ENCODE results near the gene GPSM3.
"Not testable (repeated sequence)": the region's sequence is repeated elsewhere in the genome, so short reads cannot be mapped to it uniquely, and the experiment has no call there.

GPSM3 gene

DNA sequence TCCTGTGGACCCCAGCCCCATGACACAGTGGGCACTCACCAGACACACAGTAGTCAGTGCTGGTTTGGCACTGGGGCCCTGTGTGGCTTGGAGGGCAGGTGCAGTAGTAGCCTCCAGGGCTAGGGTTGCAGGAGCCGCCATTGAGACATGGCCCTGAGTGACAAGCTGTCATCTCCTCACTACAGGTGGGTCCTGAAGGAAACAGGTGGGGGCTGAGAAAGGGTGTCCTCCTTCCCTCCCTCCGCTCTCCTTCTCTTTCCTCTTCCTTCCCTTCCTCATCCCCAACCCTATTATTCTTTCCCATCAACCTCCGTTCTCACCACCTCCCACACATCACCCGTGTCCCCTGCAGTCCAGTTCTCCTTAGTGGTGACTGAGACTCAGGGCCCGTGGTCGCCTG, 21.2 kb upstream of the GPSM3 start:
- no peak overlapping the region for H3K27ac Mint-ChIP-seq
- H3K4me1 Mint-ChIP-seq = no peaks in the 10 kb centered on the region
- H3K9me3 Mint-ChIP-seq = no peaks in the 10 kb centered on the region
- DNase-seq (no peak), ATAC-seq (no peak)
- H3K36me3 Mint-ChIP-seq (ENCODE audit: low read depth) = no peaks in the 10 kb centered on the region
- peaks cover 2% of the 10 kb centered on the region for H3K27me3 Mint-ChIP-seq
- no peak overlapping the region for H3K4me3 Mint-ChIP-seq

DNA sequence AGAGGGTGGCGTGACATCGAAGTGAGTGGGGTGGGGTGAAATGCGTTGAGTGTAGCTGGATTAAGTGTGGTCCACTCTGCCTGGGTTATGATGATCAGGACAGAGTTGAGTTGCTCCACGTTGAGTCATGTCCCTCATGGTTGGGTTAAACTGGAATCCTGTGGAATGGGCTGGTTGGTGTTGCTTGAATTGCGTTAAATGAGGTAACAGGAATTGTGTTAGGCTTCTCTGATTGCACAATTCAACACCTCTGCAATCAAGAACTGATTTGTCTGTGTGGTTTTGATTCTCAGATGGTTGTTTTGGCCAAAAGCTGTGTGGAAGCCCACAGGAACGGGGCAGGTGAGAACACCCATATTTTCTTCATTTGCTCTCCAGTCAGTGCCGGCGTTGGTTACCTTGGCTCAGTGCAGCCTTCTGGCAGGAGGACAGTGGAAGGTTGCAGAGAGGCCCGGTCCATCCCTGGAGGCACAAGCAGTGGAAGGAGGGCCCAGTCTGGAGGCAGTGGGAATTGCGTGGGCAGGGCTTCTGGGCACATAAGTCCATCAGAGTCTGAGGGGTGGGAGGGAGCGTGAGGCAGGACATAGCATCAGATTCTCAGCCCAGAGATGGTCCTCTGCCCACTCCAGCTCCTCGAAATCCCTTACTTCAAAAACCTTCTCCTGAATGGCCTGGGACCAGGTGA, 19.8 kb upstream of the GPSM3 start:
- Mint-ChIP-seq H3K36me3 (ENCODE audit: low read depth) (no peaks in the 10 kb centered on the region), H3K27ac (no peak overlapping the region), H3K4me1 (no peaks in the 10 kb centered on the region), H3K4me3 (no peak overlapping the region), H3K9me3 (no peaks in the 10 kb centered on the region), H3K27me3 (no peaks in the 10 kb centered on the region)
- DNase-seq = no peak
- no peak for ATAC-seq

DNA sequence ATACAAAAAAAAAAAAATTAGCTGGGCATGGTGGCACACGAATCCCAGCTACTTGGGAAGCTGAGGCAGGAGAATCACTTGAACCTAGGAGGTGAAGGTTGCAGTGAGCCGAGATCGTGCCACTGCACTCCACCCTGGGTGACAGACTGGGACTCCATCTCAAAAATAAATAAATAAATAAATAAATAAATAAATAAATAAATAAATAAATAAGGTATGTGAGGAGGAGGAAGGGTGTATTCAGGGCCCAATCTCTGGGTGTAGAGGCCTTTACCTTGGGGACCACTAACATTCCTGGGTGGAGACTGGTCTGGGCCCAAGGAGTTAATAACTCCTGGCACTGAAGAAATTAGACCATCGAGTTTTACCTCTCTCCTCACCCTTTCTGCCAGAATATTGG, 19.0 kb upstream of the GPSM3 start:
- H3K27me3 Mint-ChIP-seq = not testable (repeated sequence)

DNA sequence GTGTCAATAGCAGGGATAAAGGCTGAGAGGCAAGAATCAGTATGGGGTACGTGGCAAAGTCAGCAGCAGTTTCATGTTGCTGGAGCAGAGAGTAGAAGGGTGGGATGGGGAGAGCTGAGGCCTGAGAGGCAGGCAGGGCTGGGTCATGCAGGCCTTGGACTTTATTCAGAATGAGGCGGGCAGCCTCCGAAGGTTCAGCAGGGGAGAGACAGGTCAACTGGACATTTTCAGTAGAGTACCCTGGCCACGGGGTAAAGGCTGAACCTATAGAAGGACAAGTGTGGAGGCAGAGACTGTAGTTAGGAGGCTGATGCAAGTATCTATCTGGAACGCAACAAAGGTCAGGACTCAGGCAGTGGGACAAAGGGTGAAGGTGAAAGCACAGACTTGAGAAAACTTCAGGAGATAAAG, 17.8 kb upstream of the GPSM3 start:
- Mint-ChIP-seq H3K27me3 (no peaks in the 10 kb centered on the region), H3K36me3 (ENCODE audit: low read depth) (no peaks in the 10 kb centered on the region), H3K27ac (no peak overlapping the region), H3K4me3 (no peak overlapping the region), H3K4me1 (no peaks in the 10 kb centered on the region), H3K9me3 (no peaks in the 10 kb centered on the region)
- ATAC-seq (no peak), DNase-seq (no peak)

More for the DNA sequence above, 19.0 kb upstream of the GPSM3 start:
- ATAC-seq; H3K4me3 Mint-ChIP-seq; DNase-seq; H3K4me1 Mint-ChIP-seq; H3K27ac Mint-ChIP-seq; H3K36me3 Mint-ChIP-seq (ENCODE audit: low read depth); H3K9me3 Mint-ChIP-seq: not testable (repeated sequence)

DNA sequence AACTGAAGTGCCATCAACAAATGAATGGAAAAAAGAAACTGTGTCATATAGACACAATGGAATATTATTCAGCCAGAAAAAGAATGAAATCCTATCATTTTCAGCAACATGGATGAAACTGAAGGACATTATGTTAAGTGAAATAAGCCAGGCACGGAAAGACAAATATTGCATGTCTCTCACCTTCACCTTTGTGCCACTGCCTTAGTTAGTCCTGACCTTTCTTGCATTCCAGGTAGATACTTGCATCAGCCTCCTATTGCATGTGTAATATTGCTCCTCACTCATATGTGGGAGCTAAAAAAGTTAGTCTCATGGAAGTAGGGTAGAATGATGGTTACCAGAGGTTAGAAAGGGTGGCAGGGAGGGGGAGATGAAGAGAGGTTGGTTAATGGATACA, 16.6 kb upstream of the GPSM3 start:
- Mint-ChIP-seq H3K27me3 (no peaks in the 10 kb centered on the region), H3K27ac (no peak overlapping the region), H3K4me1 (no peaks in the 10 kb centered on the region), H3K9me3 (no peaks in the 10 kb centered on the region), H3K4me3 (no peak overlapping the region), H3K36me3 (ENCODE audit: low read depth) (no peaks in the 10 kb centered on the region)
- DNase-seq (no peak), ATAC-seq (no peak)

DNA sequence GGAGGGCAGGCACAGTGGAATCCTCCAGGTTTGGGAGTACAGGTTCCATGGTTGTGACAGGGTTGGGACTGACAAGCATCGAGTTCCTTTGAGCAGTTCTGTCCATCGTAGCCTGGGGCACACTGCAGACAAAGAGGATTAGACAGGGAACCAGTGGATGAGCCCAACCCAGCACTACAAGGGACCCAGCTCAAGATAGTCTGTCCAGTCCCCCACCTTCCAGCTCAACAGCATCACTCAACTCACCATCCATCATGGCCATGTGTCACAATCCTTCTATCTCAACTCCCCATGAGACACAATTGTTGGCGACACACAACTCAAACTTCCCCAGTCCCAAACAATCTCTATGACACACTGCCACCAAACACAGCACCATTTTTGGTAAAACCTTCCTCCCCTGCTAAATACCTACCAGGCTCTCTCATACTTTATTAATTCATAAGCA, 11.8 kb upstream of the GPSM3 start:
- Mint-ChIP-seq H3K27me3 (no peaks in the 10 kb centered on the region), H3K27ac (no peak overlapping the region), H3K36me3 (ENCODE audit: low read depth) (no peaks in the 10 kb centered on the region), H3K4me1 (no peaks in the 10 kb centered on the region), H3K4me3 (no peak overlapping the region), H3K9me3 (no peaks in the 10 kb centered on the region)
- no peak for DNase-seq
- ATAC-seq = no peak

DNA sequence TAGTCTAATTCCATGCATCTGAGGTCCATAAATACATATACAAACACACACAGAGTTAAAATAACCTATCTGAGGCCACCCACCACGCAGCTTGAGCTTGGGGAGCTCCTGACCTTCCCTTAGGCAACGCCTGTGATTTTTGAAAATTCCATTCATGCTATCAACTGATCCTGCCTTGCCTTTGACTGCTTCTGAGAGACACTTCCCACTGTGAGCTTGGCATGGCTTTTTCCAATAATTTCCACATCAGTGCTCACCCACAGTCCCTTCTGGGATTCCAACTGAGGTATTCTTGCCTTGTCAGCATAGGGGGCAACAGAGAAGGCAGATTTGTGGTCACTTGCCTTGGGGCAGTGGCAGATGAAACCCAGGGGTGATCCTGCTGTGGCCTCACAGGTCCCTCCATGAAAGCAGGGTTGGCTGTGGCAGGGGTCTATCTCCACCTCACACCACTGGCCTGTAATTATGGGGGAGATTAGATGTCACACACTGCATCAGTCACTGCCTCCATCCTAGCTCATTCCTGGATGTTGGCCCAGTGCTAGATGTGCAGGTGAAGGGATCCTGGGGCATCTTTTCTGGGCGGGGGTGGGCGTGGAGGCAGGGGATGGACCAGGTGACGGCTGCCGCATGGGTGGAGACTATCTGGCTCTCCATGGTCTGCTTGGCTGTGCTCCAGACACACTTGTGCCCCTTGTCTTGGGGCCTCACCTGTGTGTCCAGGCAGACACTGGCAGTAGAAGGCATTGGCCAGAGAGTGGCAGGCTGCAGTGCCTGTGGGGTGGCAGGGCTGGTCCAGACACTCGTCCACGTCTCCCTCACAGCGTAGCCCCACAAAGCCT, 11.2 kb upstream of the GPSM3 start:
- Mint-ChIP-seq H3K27me3 (no peaks in the 10 kb centered on the region), H3K9me3 (no peaks in the 10 kb centered on the region), H3K4me3 (no peak overlapping the region), H3K4me1 (no peaks in the 10 kb centered on the region), H3K27ac (no peak overlapping the region), H3K36me3 (ENCODE audit: low read depth) (no peaks in the 10 kb centered on the region)
- no peak for DNase-seq
- no peak for ATAC-seq

DNA sequence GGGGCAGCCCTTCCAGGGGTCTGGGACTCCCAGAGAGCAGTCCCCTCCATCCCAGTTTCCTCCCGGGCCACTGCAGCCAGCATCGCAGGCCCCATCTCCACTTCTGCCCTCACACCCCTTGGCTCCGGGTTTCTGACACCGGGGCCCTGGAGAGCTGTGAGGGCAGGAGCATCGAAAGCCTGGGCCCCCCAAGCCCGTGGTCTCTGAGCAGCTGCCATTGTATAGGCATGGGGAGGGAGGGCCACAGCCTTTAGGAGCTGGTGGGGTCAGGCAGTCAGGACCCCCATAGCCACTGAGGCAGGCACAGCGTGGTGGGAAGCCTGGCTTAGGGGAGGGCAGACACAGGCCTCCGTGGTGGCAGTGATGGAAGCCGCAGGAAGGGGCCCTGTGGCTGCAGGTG, 9.7 kb upstream of the GPSM3 start:
- H3K27ac Mint-ChIP-seq = no peak overlapping the region

DNA sequence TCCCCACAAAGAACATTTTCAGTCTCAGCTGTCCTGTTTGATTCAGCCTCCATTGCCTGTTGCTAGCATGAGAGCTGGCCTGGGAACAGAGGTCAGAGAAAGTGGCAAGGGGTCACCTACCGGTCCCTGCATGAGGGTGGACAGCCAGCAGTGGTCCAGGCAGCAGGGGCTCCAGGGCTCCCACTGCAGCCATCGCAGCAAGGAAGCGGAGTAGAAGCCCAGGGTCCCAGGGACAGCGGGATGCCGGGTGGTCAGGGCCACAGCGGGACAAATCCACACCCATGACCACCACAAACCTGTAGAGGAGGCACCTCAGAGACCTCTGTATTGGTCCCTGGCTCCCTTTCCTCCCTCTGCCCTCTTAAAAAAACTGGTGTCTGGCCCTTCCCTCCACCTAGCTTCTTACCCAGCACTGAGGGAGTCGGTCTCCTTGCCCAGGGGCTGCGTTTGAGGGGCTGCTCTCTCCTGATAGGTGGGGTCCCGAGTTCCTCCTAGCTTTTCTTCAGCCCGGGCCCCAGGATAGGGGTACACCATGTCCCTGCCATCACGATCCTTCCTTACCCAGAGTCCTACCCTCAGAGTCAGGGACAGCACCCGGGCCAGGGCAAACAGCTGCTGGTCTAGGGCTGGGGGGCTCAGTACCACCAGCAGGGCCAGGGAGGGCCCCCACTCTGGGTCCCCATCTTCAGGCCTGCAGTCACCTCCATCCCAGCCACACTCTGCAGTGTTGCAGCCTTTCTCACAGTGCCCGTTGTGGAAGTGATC, 8.4 kb upstream of the GPSM3 start:
- no peak for DNase-seq
- Mint-ChIP-seq H3K27me3 (no peaks in the 10 kb centered on the region), H3K4me1 (peaks cover 10% of the 10 kb centered on the region), H3K27ac (no peak overlapping the region), H3K9me3 (no peaks in the 10 kb centered on the region), H3K36me3 (ENCODE audit: low read depth) (no peaks in the 10 kb centered on the region), H3K4me3 (no peak overlapping the region)
- ATAC-seq = no peak

More for the DNA sequence above, 9.7 kb upstream of the GPSM3 start:
- Mint-ChIP-seq H3K9me3 (no peaks in the 10 kb centered on the region), H3K36me3 (ENCODE audit: low read depth) (no peaks in the 10 kb centered on the region), H3K4me3 (no peak overlapping the region), H3K27me3 (no peaks in the 10 kb centered on the region), H3K4me1 (no peaks in the 10 kb centered on the region)
- DNase-seq (no peak), ATAC-seq (no peak)

DNA sequence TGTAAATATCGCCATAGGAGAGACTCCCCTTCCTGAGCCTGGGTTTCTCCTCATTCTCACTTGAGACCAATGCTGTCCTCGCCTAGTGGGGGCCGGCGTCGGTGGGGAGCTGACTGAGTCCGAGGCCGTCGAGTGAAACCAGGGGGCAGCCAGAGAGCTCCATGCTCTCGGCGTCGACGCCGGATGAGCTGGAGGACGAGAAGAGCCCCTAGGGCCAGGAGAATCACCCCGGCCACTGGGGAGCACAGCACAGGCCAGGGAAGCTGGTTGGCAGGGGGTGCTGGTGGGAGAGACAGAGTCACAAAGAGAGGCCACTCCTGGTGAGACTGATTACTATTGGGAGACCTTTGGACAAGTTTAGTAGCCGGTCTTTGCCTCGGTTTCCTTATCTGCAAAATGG, 6.4 kb upstream of the GPSM3 start:
- H3K4me1 Mint-ChIP-seq = peaks cover 24% of the 10 kb centered on the region
- ATAC-seq (no peak), DNase-seq (no peak)
- no peaks in the 10 kb centered on the region for H3K36me3 Mint-ChIP-seq (ENCODE audit: low read depth)
- H3K4me3 Mint-ChIP-seq = no peak overlapping the region
- no peak overlapping the region for H3K27ac Mint-ChIP-seq
- H3K9me3 Mint-ChIP-seq = no peaks in the 10 kb centered on the region
- no peaks in the 10 kb centered on the region for H3K27me3 Mint-ChIP-seq

DNA sequence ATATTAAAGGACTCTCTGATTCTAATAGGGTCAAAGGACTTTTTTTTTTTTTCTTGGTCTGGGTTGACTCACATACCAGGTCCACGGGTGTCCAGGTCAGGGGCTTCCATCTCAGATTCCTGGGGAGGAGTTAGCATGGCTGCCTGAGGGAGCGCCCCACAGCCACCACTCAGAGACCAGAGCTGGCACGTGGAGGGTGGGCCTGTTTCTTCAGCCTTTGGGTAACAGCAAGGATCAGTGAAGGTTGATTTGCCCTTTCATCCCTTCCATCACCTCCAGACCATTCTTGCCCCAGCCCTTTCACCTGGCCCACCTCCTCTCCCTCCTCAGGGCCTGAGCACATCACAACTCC, 5.9 kb upstream of the GPSM3 start:
- H3K36me3 Mint-ChIP-seq (ENCODE audit: low read depth) = no peaks in the 10 kb centered on the region
- no peaks in the 10 kb centered on the region for H3K27me3 Mint-ChIP-seq
- no peak for ATAC-seq
- H3K9me3 Mint-ChIP-seq = no peaks in the 10 kb centered on the region
- no peak overlapping the region for H3K27ac Mint-ChIP-seq
- H3K4me1 Mint-ChIP-seq = peaks cover 30% of the 10 kb centered on the region
- H3K4me3 Mint-ChIP-seq = no peak overlapping the region
- DNase-seq = no peak

DNA sequence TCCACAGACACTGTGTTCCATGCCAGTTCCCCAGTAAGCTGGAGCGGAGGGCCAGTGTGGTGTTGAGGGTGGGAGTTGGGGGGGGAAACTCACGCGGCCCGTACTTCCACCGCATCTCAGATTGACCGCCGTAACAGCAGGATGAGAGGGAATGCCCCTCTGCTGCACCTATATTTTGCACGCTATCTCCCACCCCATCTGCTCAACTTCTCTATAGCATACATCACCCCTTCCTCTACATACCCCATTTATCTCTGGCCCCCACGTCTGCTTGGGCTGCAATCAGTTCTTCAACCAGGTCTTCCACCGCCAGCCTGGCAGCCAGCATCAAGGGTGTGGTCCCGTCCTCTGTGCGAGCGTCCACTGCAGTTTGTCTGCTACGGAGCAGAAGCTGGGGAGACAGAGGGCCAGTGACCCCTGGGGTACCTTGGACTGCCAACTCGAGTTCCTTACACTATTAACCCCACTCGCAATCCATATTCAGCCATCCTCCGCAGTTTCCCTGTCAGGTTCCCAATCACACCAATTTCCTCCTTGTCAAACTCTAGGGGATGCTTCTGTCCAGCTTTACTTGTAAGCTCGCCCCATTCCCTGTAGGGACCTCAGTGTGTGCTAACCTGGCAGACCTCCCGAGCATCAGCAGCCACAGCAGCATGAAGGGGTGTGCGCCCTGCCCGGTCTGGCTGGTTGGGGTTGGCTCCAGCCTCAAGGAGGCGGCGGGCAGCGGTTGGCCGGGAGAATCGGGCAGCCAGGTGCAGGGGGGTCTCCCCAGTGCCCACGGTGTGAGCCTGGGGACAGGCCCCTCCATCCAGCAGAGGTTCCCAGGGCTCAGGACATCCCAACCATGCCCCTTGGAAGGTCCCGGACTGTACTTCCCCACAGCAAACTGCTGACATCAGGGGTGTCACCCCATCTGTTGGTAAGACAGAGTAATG, 4.5 kb upstream of the GPSM3 start:
- Mint-ChIP-seq H3K36me3 (ENCODE audit: low read depth) (no peaks in the 10 kb centered on the region), H3K27me3 (no peaks in the 10 kb centered on the region), H3K27ac (peak overlapping the region; percentile 97), H3K9me3 (no peaks in the 10 kb centered on the region), H3K4me3 (peak overlapping the region; percentile 93), H3K4me1 (peaks cover 37% of the 10 kb centered on the region)
- no peak for DNase-seq
- no peak for ATAC-seq

DNA sequence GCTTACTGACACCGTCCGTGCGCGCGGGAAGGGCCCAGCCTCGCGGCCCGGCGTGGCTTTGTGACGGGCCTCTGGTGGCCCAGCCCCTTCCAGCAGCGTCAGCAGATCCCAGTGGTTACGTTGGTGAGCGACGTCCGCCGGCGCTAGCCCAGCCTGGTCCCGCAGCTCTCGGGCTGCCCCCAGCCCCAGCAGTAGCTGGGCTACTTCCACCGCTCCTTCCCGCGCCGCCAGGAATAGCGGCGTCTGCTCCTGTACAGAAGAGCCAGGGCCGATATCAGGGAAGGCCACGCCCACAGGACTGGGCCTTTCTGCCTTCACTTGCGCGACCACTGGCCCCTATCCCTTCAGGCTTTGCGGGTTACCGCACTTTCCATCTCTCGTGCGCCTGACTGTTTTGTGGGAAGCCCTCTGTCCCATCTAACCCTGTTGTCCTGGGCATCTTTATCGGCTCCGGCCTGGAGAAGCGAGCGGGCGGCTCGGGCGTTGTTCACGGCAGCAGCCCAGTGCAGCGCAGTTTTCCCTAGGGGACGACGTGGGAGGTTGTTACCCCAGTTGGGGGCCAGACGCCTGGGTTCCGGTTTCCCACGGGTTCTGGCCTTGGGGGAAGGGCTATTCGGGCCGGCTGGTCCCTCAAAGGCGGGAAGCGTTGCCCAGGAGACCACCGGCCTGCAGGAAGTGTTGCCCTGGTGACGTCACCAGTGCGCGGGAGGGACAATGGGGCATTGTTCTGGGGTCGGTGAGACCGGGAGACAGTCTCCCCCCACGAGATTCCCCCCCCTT, 3.6 kb upstream of the GPSM3 start:
- Mint-ChIP-seq H3K9me3 (no peaks in the 10 kb centered on the region), H3K4me1 (peaks cover 44% of the 10 kb centered on the region), H3K4me3 (peak overlapping the region; percentile 93), H3K27me3 (no peaks in the 10 kb centered on the region), H3K27ac (peak overlapping the region; percentile 97), H3K36me3 (ENCODE audit: low read depth) (no peaks in the 10 kb centered on the region)
- DNase-seq (peak; percentile 83), ATAC-seq (peak; percentile 88)

DNA sequence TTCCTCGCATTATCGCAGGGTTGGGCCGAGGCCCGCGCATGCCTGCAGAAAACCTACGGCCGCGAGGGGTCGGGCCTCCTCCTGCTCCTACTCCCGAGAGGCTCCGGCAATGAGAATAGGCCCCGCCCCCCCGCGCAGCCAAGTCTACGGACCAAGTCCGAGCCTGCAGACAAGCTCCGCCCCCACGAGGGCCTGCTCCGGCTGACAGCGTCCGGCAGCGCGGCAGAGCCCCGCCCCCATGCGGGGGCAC, 3.1 kb upstream of the GPSM3 start:
- peaks cover 47% of the 10 kb centered on the region for H3K4me1 Mint-ChIP-seq
- H3K4me3 Mint-ChIP-seq = peak overlapping the region; percentile 93
- ATAC-seq = peak; percentile 90
- DNase-seq = peak; percentile 100
- no peaks in the 10 kb centered on the region for H3K9me3 Mint-ChIP-seq
- H3K36me3 Mint-ChIP-seq (ENCODE audit: low read depth) = peaks cover 1% of the 10 kb centered on the region
- H3K27ac Mint-ChIP-seq = peak overlapping the region; percentile 93
- H3K27me3 Mint-ChIP-seq = no peaks in the 10 kb centered on the region

Data from activated naive CD8-positive, alpha-beta T cell treated with anti-CD3 and anti-CD28 coated beads, Interleukin-2, amount 50 U/mL, for 24 hours (primary cell).